Suprapubic skin (tissue), 3 donors: ENCODE data around the gene DDR2.

Experiments used
- POLR2AphosphoS5 ChIP-seq, 3 donors: sonication (generic); formaldehyde crosslinking; IDR thresholded peaks; one replicate each; pipeline ENCODE4 v1.6.1; 2017; ENCODE audit warnings: antibody characterized with exemption in 3 of 3
- TF ChIP-seq, protein P1 (sequence below), 2 donors: fragments of 200-600 bp in 1 of 2; fragments of 450-650 bp in 1 of 2; sonication (generic) in 1 of 2; IDR thresholded peaks; one replicate each; pipeline ENCODE4 v1.5.1; 2016 to 2019; ENCODE audit warnings: antibody characterized with exemption in 2 of 2, mild to moderate bottlenecking in 1 of 2, moderate library complexity in 1 of 2

DNA sequence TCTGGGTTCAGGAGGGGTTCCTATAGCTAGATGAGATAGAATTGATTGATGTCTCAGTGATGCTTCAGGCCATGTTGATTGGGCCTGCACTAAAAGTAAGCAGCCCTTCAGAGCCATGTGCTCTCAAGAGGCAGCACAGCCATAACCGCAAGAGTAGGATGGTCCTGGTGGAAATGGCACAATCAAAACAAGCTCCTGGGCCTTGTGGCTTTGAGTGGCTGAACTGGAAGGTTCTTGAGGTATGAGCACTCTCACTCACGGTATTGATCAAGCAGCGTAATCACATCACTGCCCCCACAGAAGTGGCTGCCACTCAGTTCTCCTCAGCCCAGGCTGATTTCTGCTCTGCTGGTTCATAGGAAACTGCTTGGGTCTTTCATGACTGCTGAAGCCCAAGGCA, 76.0 kb downstream of the DDR2 start:
- TF ChIP-seq, protein P1, sequence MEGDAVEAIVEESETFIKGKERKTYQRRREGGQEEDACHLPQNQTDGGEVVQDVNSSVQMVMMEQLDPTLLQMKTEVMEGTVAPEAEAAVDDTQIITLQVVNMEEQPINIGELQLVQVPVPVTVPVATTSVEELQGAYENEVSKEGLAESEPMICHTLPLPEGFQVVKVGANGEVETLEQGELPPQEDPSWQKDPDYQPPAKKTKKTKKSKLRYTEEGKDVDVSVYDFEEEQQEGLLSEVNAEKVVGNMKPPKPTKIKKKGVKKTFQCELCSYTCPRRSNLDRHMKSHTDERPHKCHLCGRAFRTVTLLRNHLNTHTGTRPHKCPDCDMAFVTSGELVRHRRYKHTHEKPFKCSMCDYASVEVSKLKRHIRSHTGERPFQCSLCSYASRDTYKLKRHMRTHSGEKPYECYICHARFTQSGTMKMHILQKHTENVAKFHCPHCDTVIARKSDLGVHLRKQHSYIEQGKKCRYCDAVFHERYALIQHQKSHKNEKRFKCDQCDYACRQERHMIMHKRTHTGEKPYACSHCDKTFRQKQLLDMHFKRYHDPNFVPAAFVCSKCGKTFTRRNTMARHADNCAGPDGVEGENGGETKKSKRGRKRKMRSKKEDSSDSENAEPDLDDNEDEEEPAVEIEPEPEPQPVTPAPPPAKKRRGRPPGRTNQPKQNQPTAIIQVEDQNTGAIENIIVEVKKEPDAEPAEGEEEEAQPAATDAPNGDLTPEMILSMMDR (IDR thresholded peaks at IDR 0.05), result no peak
- no peak for TF ChIP-seq POLR2AphosphoS5 (IDR thresholded peaks at IDR 0.05)
